AG09309 (cell line): Measurements from ENCODE around the gene RPL36.

Experiments
- DNase-seq: peaks from one replicate; pipeline ENCODE4 v3.0.0-alpha.2; 2010; ENCODE audit warnings: low read depth
- H3K4me3 ChIP-seq: 2 replicates; pipeline ENCODE4 v1.5.1; 2011; ENCODE audit warnings: mild to moderate bottlenecking, low read depth, low read length, moderate library complexity; ENCODE audit not compliant: control insufficient read depth
- TF ChIP-seq, protein P1 (sequence below): IDR thresholded peaks from 2 replicates; pipeline ENCODE4 v1.5.1; 2011; ENCODE audit warnings: mild to moderate bottlenecking, low read depth, low read length, inconsistent platforms; ENCODE audit not compliant: insufficient read depth, control insufficient read depth; ENCODE audit errors: missing control alignments

The RPL36 gene

DNA sequence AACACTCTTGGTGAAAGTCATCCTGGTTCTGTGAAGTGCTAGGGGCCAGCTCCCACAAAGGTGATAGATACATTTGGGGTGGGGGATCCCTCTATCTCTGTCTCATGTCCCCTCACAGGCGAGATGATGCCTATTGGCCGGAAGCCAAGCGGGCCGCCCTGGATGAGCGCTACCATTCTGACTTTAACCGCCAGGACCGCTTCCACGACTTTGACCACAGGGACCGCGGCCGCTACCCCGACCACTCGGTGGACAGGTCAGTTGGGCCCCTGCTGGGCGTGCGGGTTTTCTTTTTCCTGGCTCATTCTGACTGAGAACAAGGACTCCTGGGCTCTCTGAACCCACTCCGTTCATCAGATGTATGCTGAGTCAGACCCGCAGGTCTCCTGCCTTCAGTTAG lies 26.2 kb upstream of the RPL36 start:
- TF ChIP-seq, protein P1, sequence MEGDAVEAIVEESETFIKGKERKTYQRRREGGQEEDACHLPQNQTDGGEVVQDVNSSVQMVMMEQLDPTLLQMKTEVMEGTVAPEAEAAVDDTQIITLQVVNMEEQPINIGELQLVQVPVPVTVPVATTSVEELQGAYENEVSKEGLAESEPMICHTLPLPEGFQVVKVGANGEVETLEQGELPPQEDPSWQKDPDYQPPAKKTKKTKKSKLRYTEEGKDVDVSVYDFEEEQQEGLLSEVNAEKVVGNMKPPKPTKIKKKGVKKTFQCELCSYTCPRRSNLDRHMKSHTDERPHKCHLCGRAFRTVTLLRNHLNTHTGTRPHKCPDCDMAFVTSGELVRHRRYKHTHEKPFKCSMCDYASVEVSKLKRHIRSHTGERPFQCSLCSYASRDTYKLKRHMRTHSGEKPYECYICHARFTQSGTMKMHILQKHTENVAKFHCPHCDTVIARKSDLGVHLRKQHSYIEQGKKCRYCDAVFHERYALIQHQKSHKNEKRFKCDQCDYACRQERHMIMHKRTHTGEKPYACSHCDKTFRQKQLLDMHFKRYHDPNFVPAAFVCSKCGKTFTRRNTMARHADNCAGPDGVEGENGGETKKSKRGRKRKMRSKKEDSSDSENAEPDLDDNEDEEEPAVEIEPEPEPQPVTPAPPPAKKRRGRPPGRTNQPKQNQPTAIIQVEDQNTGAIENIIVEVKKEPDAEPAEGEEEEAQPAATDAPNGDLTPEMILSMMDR = no peak
- DNase-seq = no peak
- no peak overlapping the region for H3K4me3 ChIP-seq

DNA sequence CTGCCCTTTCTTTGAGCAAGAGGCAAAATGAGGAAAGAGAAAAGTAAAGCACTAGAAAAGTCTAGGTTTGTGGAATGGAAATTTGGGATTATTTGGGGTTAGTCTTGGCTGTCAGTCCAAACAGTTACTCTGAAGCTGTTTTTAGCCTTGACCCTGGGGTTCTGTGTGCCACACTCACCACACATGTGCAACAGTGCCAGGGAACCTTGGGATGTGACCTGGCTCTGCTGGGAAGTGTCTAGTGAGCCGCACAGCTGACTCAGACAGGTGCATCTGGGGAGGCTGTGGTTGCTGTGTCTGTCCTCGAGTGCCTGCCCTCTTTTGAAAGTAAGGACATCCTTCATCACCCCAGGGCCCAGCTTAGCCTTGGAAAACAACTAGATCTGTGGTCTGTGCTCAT lies 25.6 kb upstream of the RPL36 start:
- no peak for DNase-seq
- TF ChIP-seq, protein P1 = no peak
- no peak overlapping the region for H3K4me3 ChIP-seq

DNA sequence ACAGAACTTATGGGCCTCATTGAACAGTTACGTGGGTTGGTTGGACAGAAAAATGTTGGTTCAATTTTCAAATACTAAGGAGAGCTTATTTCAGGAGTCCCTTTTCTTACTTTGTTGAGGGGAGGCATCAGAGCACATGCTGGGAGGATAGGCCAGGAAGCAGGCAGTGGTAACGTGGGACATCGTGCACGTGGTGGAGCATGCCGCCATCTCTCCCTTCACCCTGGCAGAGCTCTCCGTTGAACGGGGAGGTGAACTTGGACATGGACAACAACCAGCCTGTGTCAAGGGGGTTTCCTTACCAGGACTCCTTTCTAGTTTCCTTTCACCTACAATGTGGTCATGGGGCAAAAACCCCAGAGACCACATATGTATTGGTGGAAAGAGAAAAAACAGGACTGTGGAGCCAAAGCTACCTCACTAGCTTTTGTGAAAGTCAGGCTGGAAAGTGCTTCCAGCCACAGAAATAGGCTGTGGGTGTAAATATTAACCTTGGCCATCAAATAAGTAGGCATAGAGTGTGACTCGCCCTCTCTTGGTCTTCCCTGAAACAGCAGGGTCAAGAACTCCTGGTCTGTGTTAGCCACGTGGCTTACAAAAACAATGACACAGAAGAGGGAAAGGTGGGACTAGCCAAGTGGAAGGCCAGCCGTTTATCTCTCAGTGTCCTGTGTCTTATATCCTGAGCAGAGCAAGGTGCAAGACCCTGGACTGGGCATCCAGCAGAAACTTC lies 24.1 kb upstream of the RPL36 start:
- TF ChIP-seq, protein P1 = peak; percentile 25
- peak; percentile 28 for DNase-seq
- H3K4me3 ChIP-seq = no peak overlapping the region

DNA sequence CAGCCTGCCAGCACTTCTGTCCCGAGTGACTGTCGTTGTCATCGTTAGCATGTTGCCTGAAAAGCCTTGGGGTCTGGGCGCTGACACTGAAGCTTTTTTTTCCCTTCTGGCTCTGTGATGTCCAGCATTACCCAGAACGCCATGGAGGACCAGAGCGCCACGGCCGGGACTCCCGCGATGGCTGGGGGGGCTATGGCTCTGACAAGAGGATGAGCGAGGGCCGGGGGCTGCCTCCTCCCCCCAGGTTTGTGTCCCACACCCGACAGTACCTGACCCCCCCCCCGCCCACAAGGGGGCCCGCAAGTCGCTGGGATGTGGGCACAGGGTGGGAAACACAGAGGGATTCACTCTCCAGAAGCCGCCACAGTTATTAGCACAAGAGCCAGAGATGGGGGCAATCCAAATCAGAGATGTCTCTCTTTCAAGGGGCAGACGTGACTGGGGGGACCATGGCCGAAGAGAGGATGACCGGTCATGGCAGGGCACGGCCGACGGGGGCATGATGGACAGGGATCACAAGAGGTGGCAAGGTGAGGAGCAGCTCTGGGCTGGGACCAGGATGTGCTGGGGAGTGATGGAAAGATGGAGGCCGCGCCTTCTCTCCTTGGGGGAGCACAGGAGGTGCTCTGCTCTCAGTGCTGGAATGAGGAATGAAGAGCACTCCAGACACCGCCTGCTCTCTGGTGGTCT lies 23.0 kb upstream of the RPL36 start:
- no peak for DNase-seq
- no peak overlapping the region for H3K4me3 ChIP-seq
- TF ChIP-seq, protein P1 = no peak

DNA sequence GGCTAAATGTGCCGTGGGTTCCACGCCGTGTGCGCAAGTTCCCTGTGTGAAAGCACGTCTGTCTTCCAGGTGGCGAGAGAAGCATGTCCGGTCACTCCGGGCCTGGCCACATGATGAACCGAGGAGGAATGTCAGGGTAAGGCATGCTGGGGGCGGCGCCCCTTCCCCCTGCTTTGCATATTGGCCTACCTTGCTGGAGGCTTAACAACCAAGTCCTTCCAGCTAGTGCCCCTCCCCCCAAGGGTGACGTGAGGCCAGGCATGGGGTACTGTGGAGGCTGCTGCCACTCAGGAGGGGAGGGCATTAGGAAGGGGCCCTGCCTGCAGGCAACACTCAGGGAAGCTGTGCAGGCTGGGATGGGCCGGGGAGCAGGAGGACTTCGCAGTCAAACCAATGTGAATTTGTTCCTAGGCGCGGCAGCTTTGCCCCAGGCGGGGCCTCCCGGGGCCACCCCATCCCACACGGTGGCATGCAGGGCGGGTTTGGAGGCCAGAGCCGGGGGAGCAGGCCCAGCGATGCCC lies 22.3 kb upstream of the RPL36 start:
- TF ChIP-seq, protein P1 = no peak
- no peak overlapping the region for H3K4me3 ChIP-seq
- no peak for DNase-seq

DNA sequence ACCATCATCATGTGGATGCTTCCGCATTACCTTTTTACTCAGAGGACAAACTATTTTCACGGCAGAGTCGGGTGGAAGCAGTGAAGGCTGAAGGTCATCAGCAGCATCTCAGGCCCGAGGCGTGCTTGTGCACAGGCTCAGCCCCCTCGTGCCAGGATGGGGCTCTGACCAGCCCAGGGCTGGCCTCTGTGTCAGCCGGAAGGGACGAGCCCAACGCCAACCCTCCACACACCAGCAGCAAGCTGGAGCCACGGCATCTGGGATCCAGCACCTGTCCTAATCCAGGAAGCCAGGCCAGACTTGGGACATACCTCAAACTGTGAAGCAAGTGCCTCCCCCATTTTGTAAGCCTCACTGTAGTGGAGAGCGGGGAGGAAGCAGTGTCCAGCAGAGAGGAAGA lies 20.9 kb upstream of the RPL36 start:
- DNase-seq = no peak
- TF ChIP-seq, protein P1 = no peak
- H3K4me3 ChIP-seq = no peak overlapping the region
